GM12878 (cell line): ENCODE data around the gene HSD17B10. TPM values are rescaled to one million over a fixed set of nuclear protein-coding genes. Genes with fewer than 3 reads are reported as not detected.
A peak's percentile ranks its signal among the peaks of the same experiment; 100 is the strongest.

Experiments used
- ATAC-seq: fragments of 200-7000 bp; cut with Tn5 transposase; 3 replicates; pipeline ENCODE4 v1.9.1; 2020; ENCODE audit warnings: mild to moderate bottlenecking, moderate library complexity
- BruUV-seq: library from RNA; stranded (reverse); fragments of 400-500 nt; replicated peaks from 2 replicates; lab custom pipeline; 2021; lab: Mats Ljungman, UMichigan
- CTCF ChIA-PET: fragments of 300-600 bp; sonication (Branson Sonifier 250); formaldehyde crosslinking; extraction: SDS; loops from one replicate; lab custom pipeline; 2021; ENCODE audit warnings: inconsistent platforms; lab: Yijun Ruan, JAX
- POLR2A ChIA-PET: fragments of 350-600 bp; formaldehyde crosslinking; extraction: SDS; loops from one replicate; lab custom pipeline; 2021; ENCODE audit warnings: inconsistent platforms; lab: Charles Lee
- RAD21 ChIA-PET: fragments of 300-600 bp; sonication (Branson Sonifier 250); formaldehyde crosslinking; loops from one replicate; lab custom pipeline; 2023; ENCODE audit warnings: antibody characterized with exemption; ENCODE audit not compliant: unreplicated experiment; lab: Charles Lee
- SMC1A ChIA-PET: fragments of 300-600 bp; sonication (Branson Sonifier 250); formaldehyde crosslinking; loops from one replicate; lab custom pipeline; 2023; ENCODE audit not compliant: unreplicated experiment, uncharacterized antibody; lab: Charles Lee
- DNase-seq: peaks from one replicate; pipeline ENCODE4 v3.0.0-alpha.2; 2011; ENCODE audit warnings: low read depth, low spot score
- FAIRE-seq: peaks from 3 replicates; lab custom pipeline; 2011; peaks lifted over from hg19 to GRCh38; lab: Jason Lieb, UNC
- H2AFZ ChIP-seq: 2 replicates; pipeline ENCODE4 v1.6.0; 2011; ENCODE audit warnings: low read depth, low read length, control low read depth; ENCODE audit not compliant: control insufficient read depth
- H3K27ac ChIP-seq: 2 replicates; pipeline ENCODE4 v1.5.1; 2011; ENCODE audit warnings: control low read depth; ENCODE audit not compliant: control insufficient read depth, insufficient read depth
- H3K27me3 ChIP-seq, 2 experiments: replicated peaks in 1 of 2; 2 replicates each; pipeline versions ENCODE4 v1.6.0 to v1.6.1; 2011; ENCODE audit warnings: low read length in 1 of 2; ENCODE audit not compliant: control insufficient read depth in 2 of 2, insufficient read depth in 2 of 2
- H3K36me3 ChIP-seq, 2 experiments: 2 replicates each; pipeline ENCODE4 v1.5.1; 2011; ENCODE audit warnings: low read length in 1 of 2; ENCODE audit not compliant: control insufficient read depth in 2 of 2, insufficient read depth in 2 of 2
- H3K4me1 ChIP-seq: 2 replicates; pipeline ENCODE4 v1.6.1; 2011; ENCODE audit warnings: mild to moderate bottlenecking, low read length, moderate library complexity, mixed read lengths; ENCODE audit not compliant: control insufficient read depth, insufficient read depth
- H3K4me2 ChIP-seq: 2 replicates; pipeline ENCODE4 v1.6.0; 2011; ENCODE audit warnings: control low read depth; ENCODE audit not compliant: control insufficient read depth, insufficient read depth
- H3K4me3 ChIP-seq: fragments of 200-600 bp; sonication (generic); 2 replicates; pipeline ENCODE4 v1.5.1; 2016
- H3K79me2 ChIP-seq: 2 replicates; pipeline ENCODE4 v1.6.0; 2011; ENCODE audit warnings: low read length; ENCODE audit not compliant: control insufficient read depth, insufficient read depth
- H3K9ac ChIP-seq: 2 replicates; pipeline ENCODE4 v1.8.0; 2011; ENCODE audit warnings: low read length, control low read depth, mixed read lengths; ENCODE audit not compliant: control insufficient read depth, insufficient read depth
- H3K9me3 ChIP-seq: replicated peaks from 3 replicates; pipeline ENCODE4 v1.5.1; 2011; ENCODE audit warnings: mild to moderate bottlenecking, low read length; ENCODE audit not compliant: control insufficient read depth, insufficient read depth
- H4K20me1 ChIP-seq: 2 replicates; pipeline ENCODE4 v1.6.0; 2011; ENCODE audit not compliant: control insufficient read depth, insufficient read depth
- BRCA1 ChIP-seq: IDR thresholded peaks from 2 replicates; pipeline ENCODE4 v1.6.1; 2011; ENCODE audit warnings: low read depth, low read length, improper control_type of control experiment
- CBX5 ChIP-seq: sonication (generic); IDR thresholded peaks from 2 replicates; pipeline ENCODE4 v1.6.1; 2016; ENCODE audit warnings: low read depth, moderate library complexity, mild to moderate bottlenecking, inconsistent platforms
- EP300 ChIP-seq, 2 experiments: fragments of 150-350 bp in 1 of 2; IDR thresholded peaks; 2 replicates each; pipeline ENCODE4 v1.6.1; 2011 to 2012; ENCODE audit warnings: low read depth in 2 of 2, low read length in 2 of 2, borderline replicate concordance in 1 of 2, improper control_type of control experiment in 1 of 2, inconsistent platforms in 1 of 2; ENCODE audit not compliant: control insufficient read depth in 1 of 2
- GATAD2B ChIP-seq: fragments of 450-650 bp; conservative IDR thresholded peaks from 2 replicates; pipeline ENCODE4 v1.6.1; 2017; ENCODE audit warnings: low read depth, mild to moderate bottlenecking, moderate library complexity
- KAT2A ChIP-seq: conservative IDR thresholded peaks from 2 replicates; pipeline ENCODE4 v1.6.1; 2011; ENCODE audit warnings: low read depth, low read length; ENCODE audit not compliant: control insufficient read depth
- MTA2 ChIP-seq: fragments of 450-650 bp; IDR thresholded peaks from 2 replicates; pipeline ENCODE4 v1.6.1; 2016; ENCODE audit warnings: low read depth, mild to moderate bottlenecking, moderate library complexity
- NR2F1 ChIP-seq: fragments of 450-650 bp; conservative IDR thresholded peaks from 2 replicates; pipeline ENCODE4 v1.6.1; 2017; ENCODE audit warnings: mild to moderate bottlenecking
- NRF1 ChIP-seq: conservative IDR thresholded peaks from 2 replicates; pipeline ENCODE4 v1.6.1; 2011; ENCODE audit warnings: mild to moderate bottlenecking, low read depth, low read length, improper control_type of control experiment
- POLR2A ChIP-seq: IDR thresholded peaks from 2 replicates; pipeline ENCODE4 v1.6.1; 2011; ENCODE audit warnings: low read depth, mild to moderate bottlenecking, low read length
- POLR2AphosphoS5 ChIP-seq: IDR thresholded peaks from 2 replicates; pipeline ENCODE4 v1.6.1; 2011; ENCODE audit warnings: mild to moderate bottlenecking, low read length, inconsistent platforms
- TCF7 ChIP-seq: IDR thresholded peaks from 2 replicates; pipeline ENCODE4 v1.6.1; 2014; ENCODE audit warnings: antibody characterized with exemption, borderline replicate concordance
- USF1 ChIP-seq: IDR thresholded peaks from 2 replicates; pipeline ENCODE4 v1.6.1; 2011; ENCODE audit warnings: borderline replicate concordance, low read depth, mild to moderate bottlenecking, moderate library complexity, mixed read lengths, low read length; ENCODE audit not compliant: insufficient read depth; ENCODE audit errors: extremely low read length
- ZBTB4 ChIP-seq: fragments of 450-650 bp; formaldehyde crosslinking; IDR thresholded peaks from 2 replicates; pipeline ENCODE4 v1.4.0; 2022; ENCODE audit warnings: mild to moderate bottlenecking, moderate library complexity
- ZNF687 ChIP-seq: fragments of 450-650 bp; IDR thresholded peaks from 2 replicates; pipeline ENCODE4 v1.6.1; 2017; ENCODE audit warnings: mild to moderate bottlenecking, moderate library complexity
- ZSCAN29 ChIP-seq: fragments of 450-650 bp; IDR thresholded peaks from 2 replicates; pipeline ENCODE4 v1.6.1; 2017; ENCODE audit warnings: mild to moderate bottlenecking, moderate library complexity
- ZZZ3 ChIP-seq: IDR thresholded peaks from 2 replicates; pipeline ENCODE4 v1.6.1; 2011; ENCODE audit warnings: low read depth; ENCODE audit not compliant: control insufficient read depth, insufficient read length
- WGBS: methylation state at CpG from one replicate; pipeline ENCODE4 v1.1.6; 2016; ENCODE audit warnings: low lambda C conversion rate; ENCODE audit not compliant: insufficient replicate concordance, insufficient coverage; ENCODE audit errors: missing lambda C conversion rate; 5-methylcytosine and 5-hydroxymethylcytosine counted together
- in situ Hi-C: fragments of 300-500 bp; cut with MboI; formaldehyde crosslinking; loops from 9 replicates; pipeline ENCODE4 v1.14.3; 2018; ENCODE audit warnings: mixed read lengths
- intact Hi-C: fragments of 100-400 bp; cut with micrococcal nuclease; formaldehyde crosslinking; loops from one replicate; pipeline ENCODE4 v1.14.2; 2022; ENCODE audit not compliant: unreplicated experiment
- polyA plus RNA-seq, 11 experiments: library from polyadenylated mRNA; depleted of rRNA in 4 of 11; unstranded in 6 of 11; stranded (reverse) in 5 of 11; fragments of >200 nt; fragmentation: Nextera tagmentation in 4 of 11; fragmentation: Illumina TruSeq in 1 of 11; extraction: Ambion mirVana in 4 of 11; extraction: Trizol in 1 of 11; gene quantifications; 1 replicate in 1 of 11; 2 replicates in 10 of 11; pipeline versions ENCODE4 v1.2.1 to v1.2.3, GENCODE V29; 2011 to 2016; ENCODE audit warnings: inconsistent platforms in 2 of 11, missing spikeins in 2 of 11, low read depth in 1 of 11
- total RNA-seq, 4 experiments: library from RNA; depleted of rRNA in 3 of 4; stranded (reverse); fragments of >200 nt in 3 of 4; fragmentation: Illumina TruSeq in 1 of 4; extraction: Trizol in 1 of 4; gene quantifications; 2 replicates each; pipeline versions ENCODE4 v1.2.1 to v1.2.3, GENCODE V29; 2013 to 2021

HSD17B10 gene
- total and polyA plus RNA-seq, 10 of the 15 experiments (the other 5 are each of a cell fraction or from before 2014, with no cell fraction given) = 43.7 to 313 (median 187) TPM

GRCh38 chrX:53441531-53442321 is 7.6 kb upstream of the HSD17B10 start:
- peaks cover 0 to 3% of the 10 kb centered on the region in 2 experiments; a peak in 1 of 4 replicates for H3K27me3 ChIP-seq
- in situ Hi-C loops = no loop called here
- H3K4me2 ChIP-seq = peak overlapping the region; percentile 87
- intact Hi-C loops = no loop called here
- CTCF ChIA-PET = interaction anchor here (1.3 kb wide), 1 partner anchor 124 kb away, joined by 3 read pairs; no protein-coding TSS in a partner anchor
- BruUV-seq = no TSS peak
- POLR2A ChIA-PET = no interaction called here
- no peaks in the 10 kb centered on the region for H4K20me1 ChIP-seq
- peaks cover 4% of the 10 kb centered on the region; the same call in 1 of the 2 replicates for H3K4me1 ChIP-seq
- peak overlapping the region; percentile 65 for H3K4me3 ChIP-seq
- H3K27ac ChIP-seq = no peak overlapping the region
- RAD21 ChIA-PET = no interaction called here
- no peaks in the 10 kb centered on the region for H3K9me3 ChIP-seq
- SMC1A ChIA-PET = no interaction called here
- peak overlapping the region; percentile 87 for H2AFZ ChIP-seq
- H3K36me3 ChIP-seq = no peaks in the 10 kb centered on the region
- 20% methylated on average over 39 of the region's 44 CpGs for WGBS
- FAIRE-seq = no peak
- ATAC-seq = peak; percentile 88
- no peaks in the 10 kb centered on the region for H3K79me2 ChIP-seq
- no peak overlapping the region for H3K9ac ChIP-seq
- peak; percentile 38 for DNase-seq
- TF ChIP-seq EP300 (IDR thresholded peaks at IDR 0.05; ENCODE audit: borderline replicate concordance in 1 of 2, control insufficient read depth in 1 of 2, low read depth in 2 of 2, low read length in 2 of 2) = no peak
- peak; percentile 59 for TF ChIP-seq NR2F1
- no peak for TF ChIP-seq ZZZ3
- TF ChIP-seq ZBTB4 = no peak
- TF ChIP-seq KAT2A = no peak
- TF ChIP-seq GATAD2B = no peak
- no peak for TF ChIP-seq USF1
- peak; percentile 59 for TF ChIP-seq NRF1
- TF ChIP-seq CBX5 = no peak
- no peak for TF ChIP-seq MTA2
- no peak for TF ChIP-seq ZNF687
- TF ChIP-seq ZSCAN29 = no peak
- TF ChIP-seq TCF7 = no peak
- no peak for TF ChIP-seq POLR2AphosphoS5
- TF ChIP-seq POLR2A = peak; percentile 14; the same call in 1 of the 2 replicates
- no peak for TF ChIP-seq BRCA1
